K562 (cell line): Measurements from ENCODE around the gene CD276. TPM values are rescaled to one million over a fixed set of nuclear protein-coding genes. Genes with fewer than 3 reads are reported as not detected.

Experiments used
- ATAC-seq: fragments of 200-7000 bp; cut with Tn5 transposase; 3 replicates; pipeline ENCODE4 v1.9.1; 2020; ENCODE audit warnings: moderate library complexity
- BruUV-seq: library from RNA; stranded (reverse); fragments of 400-500 nt; replicated peaks from 2 replicates; lab custom pipeline; 2021; lab: Mats Ljungman, UMichigan
- CTCF ChIA-PET: fragments of 300-600 bp; formaldehyde crosslinking; extraction: SDS; loops from one replicate; lab custom pipeline; 2021; ENCODE audit warnings: low intra/inter-chr PET ratio; lab: Yijun Ruan, JAX
- POLR2A ChIA-PET: fragments of 300-600, 350-650 bp; sonication (Branson Sonifier 250); formaldehyde crosslinking; extraction: SDS; loops from one replicate; lab custom pipeline; 2021; ENCODE audit warnings: antibody characterized with exemption, inconsistent platforms; lab: Yijun Ruan, JAX
- DNase-seq, 4 experiments: peaks; one replicate each; pipeline versions ENCODE4 v3.0.0 to v3.0.0-alpha.2; 2011 to 2018; ENCODE audit warnings: low spot score in 3 of 4, mixed read lengths in 3 of 4; ENCODE audit errors: extremely low read depth in 1 of 4
- FAIRE-seq: peaks from 2 replicates; lab custom pipeline; 2011; peaks lifted over from hg19 to GRCh38; lab: Jason Lieb, UNC
- H2AFZ ChIP-seq: 2 replicates; pipeline ENCODE4 v1.6.0; 2011; ENCODE audit warnings: low read depth, low read length, control low read depth, inconsistent platforms
- H3K27ac ChIP-seq: fragments of 200-600 bp; 3 replicates; pipeline ENCODE4 v1.8.0; 2011; ENCODE audit warnings: low read depth, mild to moderate bottlenecking, control low read depth, inconsistent platforms, low read length, moderate library complexity, mixed read lengths; ENCODE audit errors: extremely low read depth
- H3K27me3 ChIP-seq, 2 experiments: fragments of 300-600 bp in 1 of 2; 2 replicates in 1 of 2; 3 replicates in 1 of 2; pipeline versions ENCODE4 v1.6.0 to v1.8.0; 2011; ENCODE audit warnings: inconsistent platforms in 2 of 2, low read length in 2 of 2, mild to moderate bottlenecking in 1 of 2, mixed read lengths in 1 of 2, moderate library complexity in 1 of 2; ENCODE audit not compliant: control insufficient read depth in 2 of 2, insufficient read depth in 2 of 2
- H3K36me3 ChIP-seq: fragments of 300-600 bp; 3 replicates; pipeline ENCODE4 v1.8.0; 2011; ENCODE audit warnings: mild to moderate bottlenecking, low read length, inconsistent platforms; ENCODE audit not compliant: control insufficient read depth, insufficient read depth
- H3K4me1 ChIP-seq, 2 experiments: fragments of 200-600 bp in 1 of 2; replicated peaks in 1 of 2; 2 replicates in 1 of 2; 3 replicates in 1 of 2; pipeline versions ENCODE4 v1.5.1 to v1.8.0; 2011; ENCODE audit warnings: inconsistent platforms in 2 of 2, low read length in 2 of 2, mild to moderate bottlenecking in 1 of 2, mixed read lengths in 1 of 2, moderate library complexity in 1 of 2; ENCODE audit not compliant: control insufficient read depth in 2 of 2, insufficient read depth in 2 of 2
- H3K4me2 ChIP-seq: 2 replicates; pipeline ENCODE4 v1.6.1; 2011; ENCODE audit warnings: low read length, control low read depth, inconsistent platforms, mixed read lengths; ENCODE audit not compliant: insufficient read depth
- H3K4me3 ChIP-seq: fragments of 200-600 bp; sonication (generic), shearing (Covaris generic); 2 replicates; pipeline ENCODE4 v1.5.1; 2016; ENCODE audit warnings: control low read depth, inconsistent platforms
- H3K79me2 ChIP-seq: fragments of 200-600 bp; 3 replicates; pipeline ENCODE4 v1.8.0; 2011; ENCODE audit warnings: low read length, inconsistent platforms; ENCODE audit not compliant: control insufficient read depth, insufficient read depth
- H3K9ac ChIP-seq, 2 experiments: 2 replicates each; pipeline versions ENCODE4 v1.6.0 to v1.6.1; 2011; ENCODE audit warnings: low read depth in 2 of 2, low read length in 2 of 2, control low read depth in 1 of 2, inconsistent platforms in 1 of 2, mild to moderate bottlenecking in 1 of 2, mixed read lengths in 1 of 2; ENCODE audit not compliant: insufficient read depth in 1 of 2
- H3K9me1 ChIP-seq: one replicate; pipeline ENCODE4 v1.6.0; 2011; ENCODE audit warnings: inconsistent platforms, mild to moderate bottlenecking, low read length, moderate library complexity; ENCODE audit not compliant: control insufficient read depth, insufficient read depth
- H3K9me3 ChIP-seq: replicated peaks from 2 replicates; pipeline ENCODE4 v1.5.1; 2011; ENCODE audit warnings: low read depth, low read length, inconsistent platforms; ENCODE audit not compliant: control insufficient read depth, insufficient read depth
- H4K20me1 ChIP-seq: replicated peaks from 2 replicates; pipeline ENCODE4 v1.6.1; 2011; ENCODE audit warnings: low read length, inconsistent platforms, mixed read lengths; ENCODE audit not compliant: control insufficient read depth, insufficient read depth
- E2F1 ChIP-seq: sonication (generic); formaldehyde crosslinking; IDR thresholded peaks from 2 replicates; pipeline ENCODE4 v1.8.1; 2023; ENCODE audit warnings: mild to moderate bottlenecking, missing genetic modification reagents, moderate library complexity
- HES1 ChIP-seq: fragments of 450-650 bp; IDR thresholded peaks from 2 replicates; pipeline ENCODE4 v1.6.1; 2016; ENCODE audit warnings: low read depth, mild to moderate bottlenecking, moderate library complexity
- KLF16 ChIP-seq: IDR thresholded peaks from 2 replicates; pipeline ENCODE4 v1.6.1; 2016; ENCODE audit warnings: antibody characterized with exemption
- MCM7 ChIP-seq, 2 experiments: fragments of 450-650 bp; IDR thresholded peaks; 2 replicates each; pipeline ENCODE4 v1.6.1; 2016 to 2018
- MITF ChIP-seq: IDR thresholded peaks from 2 replicates; pipeline ENCODE4 v1.6.1; 2014; ENCODE audit warnings: antibody characterized with exemption
- NKRF ChIP-seq: fragments of 450-650 bp; IDR thresholded peaks from 2 replicates; pipeline ENCODE4 v1.6.1; 2016; ENCODE audit warnings: borderline replicate concordance
- ZNF133 ChIP-seq: fragments of 250-450 bp; sonication (Bioruptor Pico); IDR thresholded peaks from 2 replicates; pipeline ENCODE4 v1.4.0; 2020; ENCODE audit warnings: mild to moderate bottlenecking
- ZNF140 ChIP-seq: fragments of 250-450 bp; sonication (Bioruptor Pico); IDR thresholded peaks from 2 replicates; pipeline ENCODE4 v1.8.0; 2021; ENCODE audit warnings: moderate library complexity, mild to moderate bottlenecking, inconsistent platforms
- WGBS: fragments of 100-300 bp; shearing (Covaris generic); methylation state at CpG from one replicate; pipeline ENCODE4 v1.1.6; 2016; ENCODE audit warnings: low coverage, mixed read lengths; ENCODE audit not compliant: insufficient coverage; ENCODE audit errors: missing lambda C conversion rate; 5-methylcytosine and 5-hydroxymethylcytosine counted together
- in situ Hi-C: fragments of 300-500 bp; cut with MboI; formaldehyde crosslinking; loops from 4 replicates; pipeline ENCODE4 v1.15.0; 2018; ENCODE audit warnings: inconsistent platforms, mixed read lengths
- intact Hi-C: fragments of 100-400 bp; cut with micrococcal nuclease; formaldehyde crosslinking; loops from 2 replicates; pipeline ENCODE4 v1.14.2; 2022
- polyA plus RNA-seq, 8 experiments: library from polyadenylated mRNA; depleted of rRNA in 4 of 8; stranded (reverse) in 5 of 8; unstranded in 3 of 8; fragments of >200 nt; fragmentation: Nextera tagmentation in 2 of 8; fragmentation: Illumina TruSeq in 1 of 8; extraction: Ambion mirVana in 2 of 8; extraction: Trizol in 1 of 8; gene quantifications; 2 replicates each; pipeline versions ENCODE4 v1.2.1 to v1.2.3, GENCODE V29; 2011 to 2014; ENCODE audit warnings: inconsistent platforms in 1 of 8, missing spikeins in 1 of 8
- total RNA-seq, 7 experiments: library from RNA; depleted of rRNA in 6 of 7; stranded (reverse); fragments of >200 nt in 6 of 7; fragmentation: Illumina TruSeq in 2 of 7; extraction: Trizol in 2 of 7; gene quantifications; 2 replicates each; pipeline versions ENCODE4 v1.2.1 to v1.2.3, GENCODE V29; 2011 to 2021; ENCODE audit warnings: low replicate concordance in 1 of 7

The CD276 gene
- total and polyA plus RNA-seq, 9 of the 15 experiments (the other 6 are each of a cell fraction or from before 2014, with no cell fraction given), result 0.11 to 3.6 (median 2.3) TPM

- TF ChIP-seq MITF, result no peak
- TF ChIP-seq KLF16, result no peak
Measured at GRCh38 chr15:73677146-73677607, 7.0 kb upstream of the CD276 start (continued).

- no peak for ATAC-seq
- Histone ChIP-seq H3K4me1 (no peaks in the 10 kb centered on the region), H3K9me1 (no peaks in the 10 kb centered on the region), H3K4me2 (no peak overlapping the region), H3K9ac (no peak overlapping the region), H3K79me2 (no peaks in the 10 kb centered on the region), H3K36me3 (no peaks in the 10 kb centered on the region), H3K27ac (no peak overlapping the region), H2AFZ (no peak overlapping the region), H3K9me3 (no peaks in the 10 kb centered on the region), H3K27me3 (peaks cover 8 to 31% of the 10 kb centered on the region in 2 experiments; a peak in 3 of 5 replicates), H3K4me3 (no peak overlapping the region), H4K20me1 (no peaks in the 10 kb centered on the region; the same call in 1 of the 2 replicates)
- intact Hi-C loops (loop anchor here (1.0 kb wide), 1 partner anchor 23 kb away; no protein-coding TSS in a partner anchor), in situ Hi-C loops (no loop called here)
- ChIA-PET POLR2A (interaction anchor here (0.7 to 1.6 kb wide), 4 partner anchors 20 to 380 kb away, joined by 3 to 6 read pairs (median 4); no protein-coding TSS in a partner anchor), CTCF (interaction anchor here (0.6 to 3.2 kb wide), 2 partner anchors 23 to 440 kb away, joined by 7 to 36 read pairs; no protein-coding TSS in a partner anchor)
- WGBS, result 4% methylated on average over 2 of the region's 2 CpGs
- no peak for DNase-seq
- no TSS peak for BruUV-seq
- FAIRE-seq, result no peak
- TF ChIP-seq HES1 (no peak), MCM7 (IDR thresholded peaks at IDR 0.05) (no peak), ZNF133 (no peak), E2F1 (CRISPR knock-in tag) (no peak), NKRF (no peak), ZNF140 (CRISPR knock-in tag) (no peak)
Measured at GRCh38 chr15:73677733-73678132, 6.5 kb upstream of the CD276 start.
